Liver (tissue), 9 donors: ENCODE measurements around the gene TXNDC11. TPM values are rescaled to one million over a fixed set of nuclear protein-coding genes. Genes with fewer than 3 reads are reported as not detected.

Experiments
- DNase-seq: peaks from one replicate; pipeline ENCODE4 v3.0.0-alpha.2; 2017; ENCODE audit warnings: low spot score
- H3K27ac ChIP-seq, 2 donors: one replicate each; pipeline ENCODE4 v1.7.0; 2013; ENCODE audit warnings: inconsistent platforms in 2 of 2, low read length in 2 of 2, control low read depth in 1 of 2, low read depth in 1 of 2, mild to moderate bottlenecking in 1 of 2
- H3K27me3 ChIP-seq, 4 donors: one replicate each; pipeline versions ENCODE4 v1.6.1 to v1.7.0; 2013; ENCODE audit warnings: low read length in 3 of 4, inconsistent platforms in 1 of 4, mild to moderate bottlenecking in 1 of 4, moderate library complexity in 1 of 4; ENCODE audit not compliant: control insufficient read depth in 4 of 4, insufficient read depth in 4 of 4
- H3K36me3 ChIP-seq, 4 donors: one replicate each; pipeline versions ENCODE4 v1.6.1 to v1.7.0; 2013; ENCODE audit warnings: low read length in 3 of 4, mild to moderate bottlenecking in 3 of 4, low read depth in 1 of 4, moderate library complexity in 1 of 4; ENCODE audit not compliant: control insufficient read depth in 4 of 4, insufficient read depth in 3 of 4
- H3K4me1 ChIP-seq, 4 donors: one replicate each; pipeline versions ENCODE4 v1.6.1 to v1.7.0; 2013; ENCODE audit warnings: low read length in 3 of 4, mild to moderate bottlenecking in 3 of 4, moderate library complexity in 1 of 4; ENCODE audit not compliant: control insufficient read depth in 4 of 4, insufficient read depth in 4 of 4
- H3K4me3 ChIP-seq, 3 donors: one replicate each; pipeline versions ENCODE4 v1.6.1 to v1.7.0; 2013; ENCODE audit warnings: low read length in 3 of 3, control low read depth in 1 of 3, low read depth in 1 of 3, mild to moderate bottlenecking in 1 of 3
- H3K9ac ChIP-seq, 2 donors: one replicate each; pipeline ENCODE4 v1.7.0; 2013; ENCODE audit warnings: low read length in 2 of 2, mild to moderate bottlenecking in 2 of 2, moderate library complexity in 2 of 2, control low read depth in 1 of 2, low read depth in 1 of 2
- H3K9me3 ChIP-seq, 4 donors: one replicate each; pipeline versions ENCODE4 v1.6.1 to v1.7.0; 2013; ENCODE audit warnings: low read length in 3 of 4; ENCODE audit not compliant: control insufficient read depth in 4 of 4
- EGR1 ChIP-seq, 2 donors: IDR thresholded peaks; 2 replicates each; pipeline ENCODE4 v1.6.1; 2016 to 2018; ENCODE audit warnings: antibody characterized with exemption in 2 of 2, low read depth in 2 of 2
- FOXA1 ChIP-seq: IDR thresholded peaks from 2 replicates; pipeline ENCODE4 v1.6.1; 2016; ENCODE audit warnings: antibody characterized with exemption
- FOXA2 ChIP-seq: IDR thresholded peaks from 2 replicates; pipeline ENCODE4 v1.6.1; 2016; ENCODE audit warnings: antibody characterized with exemption
- GABPA ChIP-seq, 2 donors: IDR thresholded peaks in 1 of 2; conservative IDR thresholded peaks in 1 of 2; 2 replicates each; pipeline ENCODE4 v1.6.1; 2016; ENCODE audit warnings: antibody characterized with exemption in 2 of 2, mild to moderate bottlenecking in 1 of 2, moderate library complexity in 1 of 2
- HNF4G ChIP-seq: IDR thresholded peaks from 2 replicates; pipeline ENCODE4 v1.6.1; 2016; ENCODE audit warnings: antibody characterized with exemption
- JUND ChIP-seq, 2 donors: IDR thresholded peaks; 2 replicates each; pipeline ENCODE4 v1.6.1; 2016; ENCODE audit warnings: antibody characterized with exemption in 2 of 2
- NR2F2 ChIP-seq: IDR thresholded peaks from 2 replicates; pipeline ENCODE4 v1.6.1; 2016; ENCODE audit warnings: antibody characterized with exemption
- RAD21 ChIP-seq, 2 donors: IDR thresholded peaks; 2 replicates each; pipeline ENCODE4 v1.6.1; 2016; ENCODE audit warnings: antibody characterized with exemption in 2 of 2, mild to moderate bottlenecking in 2 of 2
- RXRA ChIP-seq, 2 donors: IDR thresholded peaks; 2 replicates each; pipeline ENCODE4 v1.6.1; 2017 to 2018; ENCODE audit warnings: antibody characterized with exemption in 2 of 2, mild to moderate bottlenecking in 1 of 2
- SP1 ChIP-seq: IDR thresholded peaks from 2 replicates; pipeline ENCODE4 v1.6.1; 2018; ENCODE audit warnings: antibody characterized with exemption, mild to moderate bottlenecking
- TAF1 ChIP-seq: conservative IDR thresholded peaks from 2 replicates; pipeline ENCODE4 v1.6.1; 2016; ENCODE audit warnings: antibody characterized with exemption, mild to moderate bottlenecking
- YY1 ChIP-seq: IDR thresholded peaks from 2 replicates; pipeline ENCODE4 v1.6.1; 2016; ENCODE audit warnings: antibody characterized with exemption, mild to moderate bottlenecking
- WGBS: extraction: QIAGEN DNeasy Blood & Tissue Kit; methylation state at CpG from one replicate; pipeline ENCODE4 v1.1.7; 2013; 5-methylcytosine and 5-hydroxymethylcytosine counted together
- polyA plus RNA-seq, 2 donors: library from polyadenylated mRNA; stranded (reverse) in 1 of 2; unstranded in 1 of 2; fragments of 200-250 nt in 1 of 2; fragments of >200 nt in 1 of 2; fragmentation: Nextera tagmentation in 1 of 2; extraction: Ambion mirVana in 1 of 2; gene quantifications; one replicate each; pipeline versions ENCODE4 v1.2.1 to v1.2.3, GENCODE V29; 2013 to 2015
- total RNA-seq, 2 donors: library from RNA; depleted of rRNA; stranded (reverse); fragments of >200 nt; gene quantifications; one replicate each; pipeline ENCODE4 v1.2.3, GENCODE V29; 2014
- TF ChIP-seq, protein P1 (sequence below): IDR thresholded peaks from 2 replicates; pipeline ENCODE4 v1.6.1; 2016; ENCODE audit warnings: antibody characterized with exemption
- TF ChIP-seq, protein P2 (sequence below): IDR thresholded peaks from 2 replicates; pipeline ENCODE4 v1.6.1; 2016; ENCODE audit warnings: antibody characterized with exemption
- TF ChIP-seq, protein P3 (sequence below): IDR thresholded peaks from 2 replicates; pipeline ENCODE4 v1.6.1; 2016; ENCODE audit warnings: antibody characterized with exemption
- donor health status: healthy.
- donor health status: healthy.
- donor health status: healthy.
- donor health status: healthy.
- donor health status: healthy.

The TXNDC11 gene
- total and polyA plus RNA-seq, 4 donors: 26.4 to 63.5 (median 48.5) TPM

DNA sequence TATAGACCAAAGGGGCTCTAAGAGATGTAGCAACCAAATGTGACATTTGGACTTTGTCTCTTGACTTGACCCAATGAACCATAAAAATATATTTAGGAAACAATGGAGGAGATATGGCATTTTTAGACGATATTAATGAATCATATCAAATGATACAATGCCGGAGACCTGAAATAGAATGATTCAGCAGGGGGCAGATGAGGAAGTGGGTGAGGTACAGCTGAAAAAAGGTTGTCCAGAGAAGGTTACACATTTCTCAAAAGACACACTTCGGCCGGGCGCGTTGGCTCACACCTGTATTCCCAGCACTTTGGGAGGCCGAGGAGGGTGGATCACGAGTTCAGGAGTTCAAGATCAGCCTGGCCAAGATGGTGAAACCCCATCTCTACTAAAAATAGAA is 90.9 kb downstream of the TXNDC11 start (continued):
- TF ChIP-seq, protein P1, sequence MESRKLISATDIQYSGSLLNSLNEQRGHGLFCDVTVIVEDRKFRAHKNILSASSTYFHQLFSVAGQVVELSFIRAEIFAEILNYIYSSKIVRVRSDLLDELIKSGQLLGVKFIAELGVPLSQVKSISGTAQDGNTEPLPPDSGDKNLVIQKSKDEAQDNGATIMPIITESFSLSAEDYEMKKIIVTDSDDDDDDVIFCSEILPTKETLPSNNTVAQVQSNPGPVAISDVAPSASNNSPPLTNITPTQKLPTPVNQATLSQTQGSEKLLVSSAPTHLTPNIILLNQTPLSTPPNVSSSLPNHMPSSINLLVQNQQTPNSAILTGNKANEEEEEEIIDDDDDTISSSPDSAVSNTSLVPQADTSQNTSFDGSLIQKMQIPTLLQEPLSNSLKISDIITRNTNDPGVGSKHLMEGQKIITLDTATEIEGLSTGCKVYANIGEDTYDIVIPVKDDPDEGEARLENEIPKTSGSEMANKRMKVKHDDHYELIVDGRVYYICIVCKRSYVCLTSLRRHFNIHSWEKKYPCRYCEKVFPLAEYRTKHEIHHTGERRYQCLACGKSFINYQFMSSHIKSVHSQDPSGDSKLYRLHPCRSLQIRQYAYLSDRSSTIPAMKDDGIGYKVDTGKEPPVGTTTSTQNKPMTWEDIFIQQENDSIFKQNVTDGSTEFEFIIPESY: no peak
- TF ChIP-seq RAD21 (IDR thresholded peaks at IDR 0.05) (no peak), HNF4G (no peak), TAF1 (no peak), RXRA (IDR thresholded peaks at IDR 0.05) (no peak), FOXA1 (no peak), SP1 (no peak), GABPA (IDR thresholded peaks at IDR 0.05 in 1 of 2, conservative IDR thresholded peaks at IDR 0.05 in 1 of 2) (no peak), FOXA2 (no peak)
- TF ChIP-seq, protein P2, sequence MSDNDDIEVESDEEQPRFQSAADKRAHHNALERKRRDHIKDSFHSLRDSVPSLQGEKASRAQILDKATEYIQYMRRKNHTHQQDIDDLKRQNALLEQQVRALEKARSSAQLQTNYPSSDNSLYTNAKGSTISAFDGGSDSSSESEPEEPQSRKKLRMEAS: no peak
- TF ChIP-seq, protein P3, sequence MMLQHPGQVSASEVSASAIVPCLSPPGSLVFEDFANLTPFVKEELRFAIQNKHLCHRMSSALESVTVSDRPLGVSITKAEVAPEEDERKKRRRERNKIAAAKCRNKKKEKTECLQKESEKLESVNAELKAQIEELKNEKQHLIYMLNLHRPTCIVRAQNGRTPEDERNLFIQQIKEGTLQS: no peak

DNA sequence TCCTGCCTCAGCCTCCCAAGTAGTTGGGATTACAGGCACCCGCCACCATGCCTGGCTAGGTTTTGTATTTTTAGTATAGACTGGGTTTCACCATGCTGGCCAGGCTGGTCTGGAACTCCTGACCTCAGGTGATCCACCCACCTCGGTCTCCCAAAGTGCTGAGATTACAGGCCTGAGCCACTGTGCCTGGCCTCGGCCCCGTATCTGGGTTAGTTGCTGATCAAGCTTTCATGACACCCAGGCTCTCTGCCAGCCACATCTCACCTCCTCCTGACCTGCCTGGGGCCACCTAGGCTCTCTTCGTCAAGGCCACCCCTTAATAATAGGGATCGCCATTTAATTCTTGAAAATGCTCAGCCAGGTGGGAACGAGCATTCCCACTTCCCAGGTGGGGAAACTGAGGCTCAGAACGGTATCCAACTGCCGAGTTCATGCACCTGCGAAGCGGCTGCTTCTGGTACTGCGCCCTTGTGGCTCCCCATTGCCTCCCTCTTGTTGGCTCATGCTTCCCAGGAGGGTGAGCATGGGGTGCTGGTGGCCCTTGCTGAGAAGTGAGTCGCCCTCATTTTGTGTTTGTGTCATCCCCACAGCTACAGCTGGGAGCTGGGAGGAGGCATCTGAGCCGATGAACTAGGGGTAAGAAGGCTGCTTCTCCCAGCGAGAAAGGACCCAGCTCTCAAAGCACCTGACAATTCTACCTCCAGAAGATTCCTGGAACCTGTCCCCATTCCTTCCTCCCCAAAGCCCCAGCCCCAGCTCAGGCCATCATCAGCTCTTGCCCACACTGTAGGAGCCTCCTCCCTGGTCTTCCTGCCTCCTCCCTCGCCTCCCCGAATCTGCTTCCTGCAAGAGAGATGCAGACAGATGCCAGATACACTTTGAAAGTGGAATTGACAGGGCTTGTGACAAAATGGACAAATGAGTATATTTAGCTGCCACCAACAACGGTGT is 91.7 kb downstream of the TXNDC11 start:
- Histone ChIP-seq H3K4me3 (no peak overlapping the region), H3K4me1 (no peaks in the 10 kb centered on the region), H3K27me3 (no peaks in the 10 kb centered on the region), H3K36me3 (no peaks in the 10 kb centered on the region), H3K9ac (no peak overlapping the region), H3K27ac (no peak overlapping the region), H3K9me3 (no peaks in the 10 kb centered on the region)
- TF ChIP-seq GABPA (IDR thresholded peaks at IDR 0.05 in 1 of 2, conservative IDR thresholded peaks at IDR 0.05 in 1 of 2): no peak
- TF ChIP-seq NR2F2: no peak
- no peak for TF ChIP-seq RXRA (IDR thresholded peaks at IDR 0.05)
- TF ChIP-seq JUND (IDR thresholded peaks at IDR 0.05): no peak
- DNase-seq: no peak
- WGBS: 82% methylated on average over 18 of the region's 18 CpGs

DNA sequence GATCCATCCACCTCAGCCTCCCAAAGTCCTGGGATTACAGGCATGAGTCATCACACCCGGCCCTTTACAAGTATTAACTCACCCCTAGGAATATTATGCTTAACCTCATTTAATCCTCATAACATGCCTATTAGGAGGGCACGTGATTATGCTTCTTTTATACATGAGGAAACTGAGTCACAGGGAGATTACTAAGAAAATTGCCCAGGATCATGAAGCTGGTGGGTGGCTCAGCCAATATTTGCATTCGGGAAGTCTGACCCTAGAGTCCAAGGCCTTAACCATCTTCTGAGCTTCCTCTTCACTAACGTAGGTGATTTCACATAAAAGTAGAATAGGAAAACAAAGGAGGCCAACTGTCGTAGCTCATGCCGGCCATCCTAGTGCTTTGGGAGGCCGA is 93.4 kb downstream of the TXNDC11 start:
- Histone ChIP-seq H3K9me3 (no peaks in the 10 kb centered on the region), H3K27me3 (no peaks in the 10 kb centered on the region), H3K4me1 (no peaks in the 10 kb centered on the region), H3K4me3 (no peak overlapping the region), H3K9ac (no peak overlapping the region), H3K36me3 (no peaks in the 10 kb centered on the region), H3K27ac (no peak overlapping the region)
- 79% methylated on average over 7 of the region's 7 CpGs for WGBS
- TF ChIP-seq FOXA1 (no peak), EGR1 (IDR thresholded peaks at IDR 0.05; ENCODE audit: low read depth in 2 of 2) (no peak), RXRA (IDR thresholded peaks at IDR 0.05) (no peak), YY1 (no peak), TAF1 (no peak), FOXA2 (no peak)
- no peak for DNase-seq
